ENCODE measurements around the gene OR2T34. TPM values are rescaled to one million over a fixed set of nuclear protein-coding genes. Genes with fewer than 3 reads are reported as not detected.

The OR2T34 gene
- total RNA-seq, 1 experiment from 2014 or later = not detected

Other genes with a start within 250 kb of the OR2T34 start
- not detected in 3 replicates for gene OR14C36, start 226.0 kb downstream of the OR2T34 start, total RNA-seq (2021)
- not detected in 3 replicates for gene OR2T4, start 213.1 kb downstream of the OR2T34 start, total RNA-seq (2021)
- gene OR2T6, start 199.0 kb downstream of the OR2T34 start, total RNA-seq (2021) = not detected in 3 replicates
- not detected in 3 replicates for gene OR2T1, start 171.7 kb downstream of the OR2T34 start, total RNA-seq (2021)
- not detected in 3 replicates for gene OR2T2, start 129.1 kb downstream of the OR2T34 start, total RNA-seq (2021)
- gene OR2T3, start 101.4 kb downstream of the OR2T34 start, total RNA-seq (2021) = not detected in 3 replicates
- not detected in 3 replicates for gene OR2T5, start 86.2 kb downstream of the OR2T34 start, total RNA-seq (2021)
- not detected in 3 replicates for gene OR2G6, start 66.7 kb downstream of the OR2T34 start, total RNA-seq (2021)
- not detected in 3 replicates for gene OR2T29, start 12.0 kb downstream of the OR2T34 start, total RNA-seq (2021)
- gene OR2T10, start 22.9 kb upstream of the OR2T34 start, total RNA-seq (2021) = not detected in 3 replicates
- not detected in 3 replicates for gene OR2T11, start 60.3 kb upstream of the OR2T34 start, total RNA-seq (2021)
- gene OR2T35, start 70.5 kb upstream of the OR2T34 start, total RNA-seq (2021) = not detected in 3 replicates
- not detected in 3 replicates for gene OR2T27, start 80.8 kb upstream of the OR2T34 start, total RNA-seq (2021)
- gene OR14I1, start 128.0 kb upstream of the OR2T34 start, total RNA-seq (2021) = not detected in 3 replicates
- gene LYPD8, start 181.0 kb upstream of the OR2T34 start, total RNA-seq (2021) = not detected in 3 replicates

All from WTC11 (cell line).